GM10847 (cell line): Measurements from ENCODE around the gene RGMA.

Source experiments
- POLR2A ChIP-seq: IDR thresholded peaks from 2 replicates; pipeline ENCODE4 v1.6.1; 2011; ENCODE audit not compliant: insufficient read length; ENCODE audit errors: extremely low read depth

RGMA gene

GRCh38 chr15:93063796-93064690 lies 25.0 kb downstream of the RGMA start:
- no peak for TF ChIP-seq POLR2A

- no peak for TF ChIP-seq POLR2A
Measured at GRCh38 chr15:93063262-93063671, 25.7 kb downstream of the RGMA start.

- TF ChIP-seq POLR2A, result no peak
Measured at GRCh38 chr15:93060336-93061248, 28.4 kb downstream of the RGMA start.

- no peak for TF ChIP-seq POLR2A
Measured at GRCh38 chr15:93059442-93059841, 29.6 kb downstream of the RGMA start.

- no peak for TF ChIP-seq POLR2A
Measured at GRCh38 chr15:93058904-93059427, 30.0 kb downstream of the RGMA start.

GRCh38 chr15:93058128-93058527 lies 30.9 kb downstream of the RGMA start:
- no peak for TF ChIP-seq POLR2A

- TF ChIP-seq POLR2A, result no peak
Measured at GRCh38 chr15:93057618-93058017, 31.4 kb downstream of the RGMA start.

GRCh38 chr15:93056836-93057235 lies 32.2 kb downstream of the RGMA start:
- TF ChIP-seq POLR2A, result no peak

GRCh38 chr15:93055211-93055610 lies 33.8 kb downstream of the RGMA start:
- TF ChIP-seq POLR2A, result no peak

- no peak for TF ChIP-seq POLR2A
Measured at GRCh38 chr15:93052090-93052879, 36.7 kb downstream of the RGMA start.

GRCh38 chr15:93051236-93052089 lies 37.5 kb downstream of the RGMA start:
- TF ChIP-seq POLR2A, result no peak

- TF ChIP-seq POLR2A, result no peak
Measured at GRCh38 chr15:93050648-93051047, 38.4 kb downstream of the RGMA start.

- no peak for TF ChIP-seq POLR2A
Measured at GRCh38 chr15:93049914-93050578, 39.0 kb downstream of the RGMA start.
